Middle frontal gyrus (tissue), 1 donor: ENCODE results near the gene PRKCZ.

Experiments used
- DNase-seq: peaks from one replicate; pipeline ENCODE4 v3.0.0-alpha.2; 2015; ENCODE audit warnings: low spot score; ENCODE audit errors: extremely low spot score

Gene PRKCZ

DNA sequence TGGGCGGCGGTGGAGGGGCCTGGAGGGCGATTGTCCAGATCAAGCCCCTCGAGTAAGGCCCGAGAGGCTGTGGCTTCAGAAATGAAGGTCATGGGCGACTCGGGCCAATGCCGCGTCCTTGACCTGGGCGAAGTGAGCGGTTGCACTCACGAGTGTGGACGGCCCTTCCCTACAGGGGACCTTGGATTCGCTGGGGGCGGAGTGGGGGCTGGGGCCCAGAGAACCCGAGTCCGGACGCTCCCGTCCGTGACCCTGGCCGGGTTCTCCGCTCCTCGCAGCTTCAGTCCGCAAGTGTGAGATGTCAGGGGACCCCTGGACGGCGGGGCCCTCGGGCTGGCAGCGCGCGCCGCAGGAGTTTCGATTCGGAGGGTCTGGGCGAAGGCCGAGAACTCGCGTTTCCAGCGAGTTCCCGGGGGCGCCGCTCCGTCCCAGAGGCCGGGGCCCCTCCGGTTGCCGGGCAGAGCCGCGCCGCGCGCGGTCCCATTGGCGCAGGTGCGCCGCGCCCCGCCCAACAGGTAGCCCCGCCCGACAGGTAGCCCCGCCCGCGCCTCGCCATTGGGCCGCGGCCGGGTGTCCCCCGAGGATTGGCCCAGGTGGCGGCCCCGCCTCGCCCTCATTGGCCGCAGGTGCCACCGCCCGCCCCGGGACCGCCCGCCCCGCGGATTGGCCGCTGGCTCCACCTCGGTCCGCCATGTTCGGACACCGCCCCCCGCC lies at the start of gene PRKCZ:
TSS of gene PRKCZ (plus strand) at position 694 of the 714 bp plus-strand sequence. CDS start 220 bp downstream, outside the sequence.
- DNase-seq, result no peak

DNA sequence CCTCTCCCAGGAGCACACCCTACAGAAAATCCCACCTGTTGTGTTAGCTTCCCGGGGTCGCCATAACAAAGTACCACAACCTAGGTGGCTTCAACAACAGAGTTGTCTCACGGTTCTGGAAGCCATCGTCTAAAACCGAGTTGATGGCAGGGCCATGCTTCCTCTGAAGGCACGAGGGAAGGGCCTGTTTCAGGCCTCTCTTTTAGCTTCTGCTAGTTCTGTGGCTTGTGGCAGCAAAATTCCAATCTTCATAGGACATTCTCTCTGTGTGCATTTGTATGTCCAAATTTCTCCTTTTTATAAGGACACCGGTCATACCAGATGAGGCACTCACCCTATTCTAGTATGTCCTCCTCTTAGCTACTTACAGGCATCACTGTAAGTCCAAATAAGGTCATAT lies 49.8 kb upstream of the PRKCZ start:
- no peak for DNase-seq

DNA sequence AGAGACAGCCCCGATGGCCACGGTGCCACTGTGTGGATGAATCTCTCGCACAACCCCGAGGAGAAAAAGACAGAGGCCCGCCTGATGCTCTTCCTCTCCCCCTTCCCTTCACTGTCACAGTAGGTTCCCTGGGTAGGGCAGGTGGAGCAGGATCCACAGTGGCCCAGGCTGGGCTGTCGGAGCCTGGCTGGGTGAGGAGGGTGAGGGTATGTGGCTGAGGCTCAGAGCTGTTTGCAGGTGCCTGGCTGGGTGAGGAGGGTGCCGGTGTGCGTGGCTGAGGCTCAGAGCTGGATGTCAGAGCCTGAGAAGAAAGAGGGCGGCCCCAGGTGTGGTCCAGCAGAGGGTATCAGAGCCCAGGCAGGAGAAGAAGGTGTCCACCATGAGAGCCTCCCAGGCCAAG lies 49.4 kb upstream of the PRKCZ start:
- no peak for DNase-seq

- no peak for DNase-seq
Observed at GRCh38 chr1:2001773-2002411, 48.3 kb upstream of the PRKCZ start.

GRCh38 chr1:2003541-2004131 lies 46.6 kb upstream of the PRKCZ start, which contains the start of gene CFAP74:
CFAP74 (minus strand) TSS chr1:2003786; CDS start chr1:1990956, 12,830 bp downstream.
- no peak for DNase-seq

DNA sequence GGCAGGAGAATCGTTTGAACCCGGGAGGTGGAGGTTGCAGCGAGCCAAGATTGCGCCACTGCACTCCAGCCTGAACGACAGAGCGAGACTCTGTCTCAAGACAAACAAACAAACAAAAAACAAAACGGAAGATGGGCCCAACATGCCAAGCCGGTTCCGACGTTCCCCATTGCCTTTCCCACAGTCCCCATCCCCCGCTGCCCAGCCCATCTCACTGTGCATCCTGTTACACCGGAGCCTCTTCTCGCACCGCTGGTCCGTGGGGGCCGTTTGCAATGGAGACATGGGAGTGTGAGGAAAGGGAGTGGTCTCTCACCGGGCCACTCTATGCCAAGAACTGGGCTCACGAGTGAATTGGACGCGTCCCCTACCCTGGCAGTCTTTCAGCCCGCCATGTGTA lies 45.4 kb upstream of the PRKCZ start:
- DNase-seq, result no peak

DNA sequence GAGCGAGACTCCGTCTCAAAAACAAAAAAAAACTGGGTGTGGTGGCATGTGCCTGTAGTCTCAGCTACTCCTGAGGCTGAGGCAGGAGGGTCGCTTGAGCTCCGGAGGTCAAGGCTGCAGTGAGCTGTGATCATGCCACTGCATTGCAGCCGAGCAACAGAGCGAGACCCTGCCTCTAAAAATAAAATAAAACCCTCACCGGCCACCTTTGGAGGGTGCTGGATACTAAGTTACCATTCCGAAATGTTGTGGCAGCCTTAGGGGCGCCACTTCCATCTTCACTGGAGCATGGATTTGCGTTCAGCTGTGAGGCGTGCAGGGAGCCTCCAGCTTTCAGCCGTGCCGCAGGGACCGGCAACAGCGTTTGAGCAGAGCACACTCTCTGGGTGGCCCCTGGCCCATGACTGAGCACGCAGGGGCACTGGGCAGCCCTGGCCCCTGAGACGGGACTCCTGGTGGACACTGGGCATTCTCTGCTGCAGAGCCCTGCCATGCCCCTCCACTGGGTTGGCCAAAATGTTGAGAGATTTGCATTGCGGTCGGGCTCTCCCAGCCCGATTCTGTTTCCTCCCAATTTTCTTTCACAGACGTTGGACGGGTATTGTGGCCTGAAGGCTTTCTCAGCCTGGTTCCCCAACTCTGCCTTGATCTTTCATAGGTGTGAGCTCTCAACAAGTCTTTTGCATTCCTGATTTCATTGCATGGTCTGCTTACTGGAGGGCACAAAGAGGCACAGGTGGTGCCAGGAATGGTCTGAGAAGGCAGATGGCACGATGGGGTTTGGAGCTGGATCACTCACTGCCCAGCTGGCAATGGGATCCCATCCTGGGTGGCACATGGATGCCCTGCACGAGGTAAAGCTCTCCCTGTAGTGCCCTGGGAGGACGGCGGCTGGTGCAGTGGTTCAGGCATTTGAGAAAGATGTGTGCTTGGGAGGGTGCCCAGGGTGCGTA lies 40.8 kb upstream of the PRKCZ start:
- DNase-seq, result no peak

GRCh38 chr1:2014181-2014580 lies 36.0 kb upstream of the PRKCZ start:
- DNase-seq, result no peak

- DNase-seq, result no peak
Observed at GRCh38 chr1:2014741-2015735, 35.2 kb upstream of the PRKCZ start.

DNA sequence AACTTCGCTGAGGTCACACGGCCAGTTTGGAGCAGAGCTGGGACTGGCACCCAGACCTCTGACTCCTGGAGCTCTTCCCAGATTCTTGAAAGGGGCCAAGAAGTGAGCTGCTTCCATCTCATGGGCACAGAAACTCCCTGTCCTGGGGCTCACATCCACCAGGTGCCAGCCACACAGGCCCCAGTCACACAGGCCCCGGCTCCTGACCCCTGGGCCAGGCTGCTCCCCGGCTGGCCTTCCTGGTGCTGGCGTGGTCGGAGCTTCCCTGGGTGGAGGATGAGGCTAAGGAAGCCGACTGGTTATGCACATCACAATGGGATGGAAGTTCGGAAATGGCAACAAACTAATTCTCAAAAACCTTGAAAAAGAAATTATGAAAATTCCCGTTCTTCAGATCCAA lies 34.1 kb upstream of the PRKCZ start:
- DNase-seq, result no peak

- no peak for DNase-seq
Observed at GRCh38 chr1:2018217-2019171, 31.7 kb upstream of the PRKCZ start.

- DNase-seq, result no peak
Observed at GRCh38 chr1:2019172-2019543, 31.1 kb upstream of the PRKCZ start, which contains the start of gene GABRD. GABRD (plus strand) TSS chr1:2019345; CDS start chr1:2019424, 79 bp downstream.

GRCh38 chr1:2019571-2020309 lies 30.5 kb upstream of the PRKCZ start:
- DNase-seq, result no peak

DNA sequence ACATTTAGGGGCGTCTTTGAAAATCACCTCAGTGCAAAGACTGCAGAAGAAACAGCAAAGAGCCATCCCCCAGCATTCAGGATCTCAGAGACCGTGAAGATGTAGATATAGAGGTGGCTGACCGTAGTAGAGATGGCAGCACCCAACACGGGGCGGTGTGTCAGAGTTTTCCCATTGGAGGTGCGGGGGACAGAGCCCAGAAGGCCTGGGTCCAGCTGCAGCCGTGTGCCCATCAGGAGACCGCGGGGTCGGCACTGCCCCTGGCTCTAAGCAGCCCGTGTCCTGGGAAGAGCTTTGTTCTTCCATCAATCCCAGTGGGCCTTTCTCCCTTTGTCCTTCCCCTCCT lies 29.9 kb upstream of the PRKCZ start:
- no peak for DNase-seq

- DNase-seq, result peak; percentile 46
Observed at GRCh38 chr1:2021550-2021949, 28.7 kb upstream of the PRKCZ start.

DNA sequence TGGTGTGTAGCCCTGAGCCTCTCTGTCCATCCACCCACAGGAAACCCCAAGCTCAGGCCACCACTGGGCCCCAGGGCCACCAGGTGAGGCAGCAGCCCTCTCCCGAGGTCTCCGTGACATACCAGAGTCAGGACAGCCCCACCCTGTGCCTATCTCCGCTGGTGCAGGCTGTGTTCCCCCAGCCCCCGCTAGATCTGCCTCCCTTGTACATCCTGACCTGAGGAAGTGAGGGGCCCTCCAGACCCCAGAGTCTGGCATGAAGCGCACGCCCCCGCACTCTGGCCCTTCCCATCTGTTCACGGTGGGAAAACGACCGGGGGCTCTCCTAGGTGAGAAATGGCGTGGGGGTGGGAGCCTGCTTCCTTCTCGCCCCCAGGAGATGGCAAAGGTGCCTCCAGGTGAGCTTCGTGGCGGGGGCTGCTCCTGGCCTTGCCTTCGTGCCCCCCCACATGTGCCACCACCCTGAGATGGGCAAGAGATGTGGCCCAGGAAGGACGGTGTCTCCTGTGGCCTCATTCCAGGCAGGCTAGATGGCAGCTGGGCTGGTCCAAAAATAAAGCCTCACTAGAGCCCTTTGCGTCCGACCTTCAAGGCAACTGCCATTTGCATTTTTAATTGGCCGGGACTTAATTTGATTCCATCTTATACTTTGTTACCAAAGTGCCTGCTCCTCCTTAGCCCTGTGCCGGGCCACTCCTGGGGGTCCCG lies 28.0 kb upstream of the PRKCZ start:
- no peak for DNase-seq

DNA sequence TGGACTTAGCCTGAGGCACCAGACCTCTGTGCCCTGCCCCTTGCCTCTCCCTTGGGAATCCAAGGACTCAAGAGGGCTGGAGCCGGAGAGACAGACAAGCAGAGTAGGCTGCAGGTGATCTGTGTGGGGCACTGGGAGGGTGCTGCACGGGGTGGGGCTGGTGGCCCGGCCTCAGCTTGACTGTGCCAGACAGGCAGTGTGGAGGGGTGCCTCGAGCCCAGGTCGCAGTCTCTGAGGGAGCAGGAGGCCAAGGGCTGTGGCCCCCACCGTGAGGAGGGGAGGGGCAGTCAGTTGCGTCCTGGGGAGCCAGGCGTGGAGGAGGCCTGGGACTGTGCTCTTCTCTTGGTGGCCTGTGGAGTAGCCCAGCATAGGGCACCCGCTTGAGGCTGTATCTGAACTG lies 27.0 kb upstream of the PRKCZ start:
- DNase-seq, result no peak

DNA sequence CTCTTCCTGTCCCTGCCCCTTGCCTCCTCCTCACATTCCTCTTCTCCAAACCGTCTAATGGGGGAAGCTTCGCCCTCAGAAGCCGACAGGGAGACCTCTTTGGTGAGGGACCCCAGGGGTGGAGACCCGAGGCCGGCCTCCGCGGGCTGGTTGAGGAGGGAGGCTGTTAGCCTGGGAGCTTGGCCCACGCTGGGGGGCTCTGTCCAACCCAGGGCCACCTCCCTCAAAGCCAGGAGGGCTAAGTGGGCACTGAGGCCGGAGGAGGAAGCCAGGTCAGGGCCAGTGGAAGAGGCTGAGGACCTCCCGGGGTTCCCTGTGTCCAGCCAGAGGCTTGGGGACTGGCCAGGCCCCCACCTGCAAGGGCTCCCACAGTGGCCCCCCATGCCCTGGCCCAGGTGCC lies 25.8 kb upstream of the PRKCZ start:
- no peak for DNase-seq
